RWPE2 (cell line): ENCODE measurements around the gene ASB8.

ENCODE experiments used
- ATAC-seq: fragments of 200-7000 bp; cut with Tn5 transposase; 3 replicates; pipeline ENCODE4 v1.9.1; 2021; ENCODE audit warnings: low read depth
- DNase-seq: peaks from one replicate; pipeline ENCODE4 v3.0.0-alpha.2; 2020; ENCODE audit warnings: low spot score
- H3K27ac ChIP-seq: fragments of 450-650 bp; 2 replicates; pipeline ENCODE4 v1.5.1; 2017; ENCODE audit warnings: mild to moderate bottlenecking; ENCODE audit not compliant: poor library complexity, severe bottlenecking
- H3K27me3 ChIP-seq: fragments of 250-450 bp; sonication (Bioruptor Pico); 2 replicates; pipeline ENCODE4 v1.5.1; 2021; ENCODE audit warnings: mild to moderate bottlenecking, moderate library complexity; ENCODE audit not compliant: insufficient read depth, poor library complexity, severe bottlenecking
- H3K36me3 ChIP-seq: fragments of 250-450 bp; sonication (Bioruptor Pico); 2 replicates; pipeline ENCODE4 v1.5.1; 2020; ENCODE audit warnings: low read depth, mild to moderate bottlenecking, moderate library complexity
- H3K4me1 ChIP-seq: fragments of 250-450 bp; sonication (Bioruptor Pico); 2 replicates; pipeline ENCODE4 v1.5.1; 2021; ENCODE audit warnings: mild to moderate bottlenecking, moderate library complexity; ENCODE audit not compliant: insufficient read depth, poor library complexity, severe bottlenecking
- H3K4me3 ChIP-seq: fragments of 250-450 bp; sonication (Bioruptor Pico); 2 replicates; pipeline ENCODE4 v1.5.1; 2021; ENCODE audit warnings: mild to moderate bottlenecking, moderate library complexity; ENCODE audit not compliant: severe bottlenecking
- H3K9me3 ChIP-seq: fragments of 250-450 bp; sonication (Bioruptor Pico); 2 replicates; pipeline ENCODE4 v1.5.1; 2021; ENCODE audit warnings: mild to moderate bottlenecking, moderate library complexity; ENCODE audit not compliant: severe bottlenecking
- CTCF ChIP-seq: fragments of 450-650 bp; IDR thresholded peaks from one replicate; pipeline ENCODE4 v1.5.1; 2017; ENCODE audit warnings: mild to moderate bottlenecking, moderate library complexity; ENCODE audit not compliant: poor library complexity, severe bottlenecking

Gene ASB8

DNA sequence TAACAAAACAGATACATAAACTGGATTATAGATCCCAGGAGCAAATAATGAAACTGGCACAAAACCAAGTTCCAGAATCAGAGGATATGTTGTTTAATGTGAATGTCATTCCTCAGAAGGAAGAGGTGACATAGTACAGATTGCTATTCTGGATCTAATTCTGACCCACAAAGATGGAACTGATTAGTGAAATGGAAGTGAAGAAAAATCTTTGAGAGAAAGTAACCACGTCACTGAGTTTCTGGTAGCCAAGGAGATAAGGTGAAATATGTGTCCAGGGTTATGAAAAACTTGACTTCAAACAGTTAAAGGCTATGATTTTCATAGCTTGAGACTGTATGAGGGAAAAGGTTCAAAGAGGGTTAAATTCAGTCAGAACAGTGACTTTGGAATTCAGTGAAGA, 37.5 kb upstream of the ASB8 start:
- H3K27me3 ChIP-seq: peaks cover 5% of the 10 kb centered on the region
- H3K27ac ChIP-seq: no peak overlapping the region
- ATAC-seq: no peak
- H3K4me3 ChIP-seq: no peak overlapping the region
- H3K4me1 ChIP-seq: peaks cover 13% of the 10 kb centered on the region
- no peaks in the 10 kb centered on the region for H3K9me3 ChIP-seq
- DNase-seq: no peak
- no peak for TF ChIP-seq CTCF
- no peaks in the 10 kb centered on the region for H3K36me3 ChIP-seq

DNA sequence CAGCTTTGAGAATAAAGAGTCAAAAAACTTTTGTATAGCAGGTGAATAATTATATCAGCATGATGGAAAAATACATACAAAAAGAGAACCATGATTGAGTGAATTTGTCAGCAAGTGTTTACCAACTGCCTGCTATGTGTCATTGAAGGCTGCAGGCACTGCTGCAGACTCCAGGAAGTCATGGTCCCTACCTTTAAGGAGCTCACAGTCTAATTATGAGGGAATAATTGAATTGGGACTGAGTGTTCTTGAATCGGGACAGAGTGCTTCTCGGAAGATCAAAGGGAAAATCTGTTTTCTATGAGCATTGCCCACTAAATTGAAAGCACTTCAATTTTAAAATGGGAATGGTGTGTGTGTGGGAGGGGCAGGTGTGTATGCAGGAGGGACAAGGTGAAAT, 36.3 kb upstream of the ASB8 start:
- Histone ChIP-seq H3K4me3 (no peak overlapping the region), H3K36me3 (no peaks in the 10 kb centered on the region), H3K9me3 (no peaks in the 10 kb centered on the region), H3K27me3 (peaks cover 5% of the 10 kb centered on the region), H3K27ac (no peak overlapping the region), H3K4me1 (peaks cover 6% of the 10 kb centered on the region)
- ATAC-seq (no peak), DNase-seq (no peak)
- no peak for TF ChIP-seq CTCF

DNA sequence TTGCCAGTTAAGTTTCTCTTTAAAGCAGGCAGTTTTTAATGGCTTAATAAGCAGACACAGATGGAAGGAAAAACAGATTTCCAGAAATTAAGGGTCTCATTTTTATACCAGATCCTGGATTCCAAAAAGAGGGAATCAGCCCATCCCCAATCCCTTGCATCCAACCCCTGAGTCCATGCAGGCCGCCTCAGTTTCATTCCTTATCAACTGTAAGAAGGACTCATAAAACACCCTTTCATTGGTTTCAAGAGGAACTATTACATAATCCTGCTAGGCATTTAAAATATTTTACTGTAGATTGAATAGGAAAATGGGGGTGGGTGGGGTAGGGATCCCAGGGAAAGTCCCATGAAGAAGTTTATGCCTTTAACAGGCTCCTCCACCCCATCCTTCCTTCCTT, 35.5 kb upstream of the ASB8 start:
- ATAC-seq: no peak
- Histone ChIP-seq H3K27ac (no peak overlapping the region), H3K27me3 (peaks cover 5% of the 10 kb centered on the region), H3K4me3 (no peak overlapping the region), H3K9me3 (no peaks in the 10 kb centered on the region), H3K36me3 (no peaks in the 10 kb centered on the region), H3K4me1 (peaks cover 6% of the 10 kb centered on the region)
- no peak for TF ChIP-seq CTCF
- no peak for DNase-seq

- H3K4me1 ChIP-seq: no peaks in the 10 kb centered on the region
- no peak for TF ChIP-seq CTCF
- H3K27ac ChIP-seq: no peak overlapping the region
- H3K36me3 ChIP-seq: no peaks in the 10 kb centered on the region
- H3K27me3 ChIP-seq: peaks cover 6% of the 10 kb centered on the region
- ATAC-seq (no peak), DNase-seq (no peak)
- H3K9me3 ChIP-seq: no peaks in the 10 kb centered on the region
- H3K4me3 ChIP-seq: no peak overlapping the region
Measured at GRCh38 chr12:48191096-48191495, 33.8 kb upstream of the ASB8 start.

DNA sequence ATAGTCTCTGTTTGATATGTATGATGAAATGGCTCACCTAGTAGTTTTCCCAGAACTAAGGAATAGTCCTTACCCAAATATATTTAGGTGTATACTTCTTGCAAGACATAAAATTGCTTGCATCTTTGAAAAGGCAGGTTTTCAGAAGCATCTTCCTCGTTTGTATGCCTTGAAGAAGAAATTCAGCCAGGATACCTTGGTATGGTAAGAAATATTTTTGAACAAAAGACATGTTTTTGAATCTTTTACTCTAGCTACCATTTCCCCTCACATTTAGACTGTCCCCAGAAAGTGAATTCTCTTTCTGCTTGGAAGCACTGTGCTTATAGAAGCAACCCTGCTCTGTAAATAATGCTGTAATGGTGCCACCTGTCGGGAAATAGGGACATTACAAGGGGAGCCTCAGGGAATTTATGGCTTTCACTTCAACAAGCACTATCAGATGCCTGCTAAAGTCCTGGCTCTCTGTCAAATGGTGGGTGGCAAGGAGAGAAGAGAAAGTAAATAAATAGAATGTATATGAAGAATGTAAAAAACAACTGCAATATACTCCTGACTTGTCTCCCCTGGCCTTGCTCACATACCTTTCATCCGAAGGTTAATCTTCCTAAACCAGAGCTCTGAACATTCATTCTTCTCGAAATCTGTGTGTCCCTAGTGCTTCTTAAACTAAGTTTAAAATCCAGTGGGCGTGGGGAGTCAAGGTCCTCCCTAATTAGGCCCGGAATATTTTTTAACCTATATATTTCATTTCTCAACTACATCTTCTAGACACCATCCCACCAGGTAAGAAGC, 32.2 kb upstream of the ASB8 start:
- Histone ChIP-seq H3K4me3 (no peak overlapping the region), H3K4me1 (no peaks in the 10 kb centered on the region), H3K9me3 (no peaks in the 10 kb centered on the region), H3K27me3 (peaks cover 21% of the 10 kb centered on the region), H3K27ac (no peak overlapping the region), H3K36me3 (no peaks in the 10 kb centered on the region)
- ATAC-seq: peak; percentile 53; the same call in 2 of the 3 replicates
- DNase-seq: no peak
- TF ChIP-seq CTCF: peak; percentile 87
